OCI-M2 (cell line): ENCODE measurements around the gene EIF2S3.
"Not testable (repeated sequence)": the region's sequence is repeated elsewhere in the genome, so short reads cannot be mapped to it uniquely, and the experiment has no call there.

ENCODE experiments used
- DNase-seq: peaks from one replicate; lab custom pipeline; 2025; ENCODE audit not compliant: unreplicated experiment; lab: John Stamatoyannopoulos, UW

Gene EIF2S3

DNA sequence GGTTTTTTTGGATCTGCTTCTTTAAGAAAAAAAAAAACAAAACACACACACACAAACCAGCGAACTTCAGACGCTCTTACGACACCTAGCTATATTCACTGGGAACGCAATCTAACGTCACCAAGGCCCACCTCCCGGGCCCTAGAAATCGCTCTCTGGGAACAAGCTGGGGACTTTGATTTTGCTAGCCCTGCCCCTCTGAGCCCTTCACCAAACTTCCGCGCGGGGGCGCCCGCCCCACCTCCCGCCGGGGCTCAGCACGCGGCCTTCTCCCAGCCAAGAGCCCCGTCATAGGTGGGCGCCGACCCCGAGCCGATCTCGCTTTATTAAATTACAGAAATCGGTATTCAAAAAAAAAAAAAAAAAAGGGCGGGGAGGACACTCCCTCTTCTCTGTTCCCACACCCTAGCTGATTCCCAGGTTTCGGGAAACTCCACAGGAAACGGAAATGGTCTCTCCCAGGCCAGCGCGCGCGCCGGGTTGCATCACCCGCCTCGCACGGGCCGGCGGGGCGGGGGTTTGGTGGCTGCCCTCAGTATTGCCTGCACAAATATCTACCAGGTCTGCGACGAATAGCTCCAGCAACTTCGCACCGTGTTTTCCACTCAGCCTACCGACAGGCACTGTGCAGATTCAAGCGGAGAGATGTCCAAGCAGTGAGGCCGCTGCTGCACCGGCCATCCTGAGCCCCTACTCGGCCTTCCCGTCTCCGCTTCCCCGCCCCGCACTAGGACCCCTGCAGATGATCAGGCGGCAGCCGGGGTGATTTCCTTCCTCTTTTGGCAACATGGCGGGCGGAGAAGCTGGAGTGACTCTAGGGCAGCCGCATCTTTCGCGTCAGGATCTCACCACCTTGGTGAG lies at the start of gene EIF2S3:
EIF2S3 (plus strand) TSS at position 775 of the 861 bp plus-strand sequence; CDS start at position 788, 13 bp downstream.
- peak; percentile 82 for DNase-seq

DNA sequence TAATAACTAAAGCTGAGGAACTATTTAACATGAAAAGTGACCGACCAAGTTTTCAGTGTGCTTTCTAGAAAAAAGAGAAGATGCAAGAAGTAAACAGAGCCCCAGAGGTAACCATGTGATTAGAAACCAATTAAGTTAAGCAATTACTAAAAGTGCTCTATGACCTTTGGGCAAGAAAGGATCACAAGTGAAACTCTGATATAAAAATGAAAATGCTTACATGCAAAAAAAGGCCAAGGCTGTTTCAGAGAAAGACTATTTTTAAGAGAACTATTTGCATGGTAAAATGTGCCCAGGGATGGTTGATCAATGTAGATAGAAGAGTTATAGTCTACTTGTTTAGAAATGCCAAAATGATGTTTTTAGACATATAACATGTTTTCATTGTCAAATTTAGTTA lies 49.7 kb upstream of the EIF2S3 start:
- DNase-seq = no peak

DNA sequence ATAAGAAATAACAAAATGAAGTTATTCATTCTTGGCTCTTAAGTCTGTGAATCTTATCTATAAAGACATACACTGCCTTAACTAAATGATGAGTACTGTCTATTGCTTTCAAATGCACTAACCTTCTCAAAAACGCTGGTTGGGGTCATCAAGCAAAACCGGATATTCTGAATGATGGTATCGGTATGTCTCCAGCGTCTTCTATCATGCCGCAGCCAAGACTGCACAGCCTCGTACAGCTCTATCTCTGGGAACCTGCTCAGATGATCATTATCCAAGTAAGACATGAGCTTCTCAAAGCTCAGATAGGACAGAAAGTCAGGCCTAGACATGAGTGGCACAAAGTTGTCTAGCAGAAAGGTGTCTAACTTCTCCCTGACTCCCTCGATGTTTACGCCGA lies 48.9 kb upstream of the EIF2S3 start:
- no peak for DNase-seq

DNA sequence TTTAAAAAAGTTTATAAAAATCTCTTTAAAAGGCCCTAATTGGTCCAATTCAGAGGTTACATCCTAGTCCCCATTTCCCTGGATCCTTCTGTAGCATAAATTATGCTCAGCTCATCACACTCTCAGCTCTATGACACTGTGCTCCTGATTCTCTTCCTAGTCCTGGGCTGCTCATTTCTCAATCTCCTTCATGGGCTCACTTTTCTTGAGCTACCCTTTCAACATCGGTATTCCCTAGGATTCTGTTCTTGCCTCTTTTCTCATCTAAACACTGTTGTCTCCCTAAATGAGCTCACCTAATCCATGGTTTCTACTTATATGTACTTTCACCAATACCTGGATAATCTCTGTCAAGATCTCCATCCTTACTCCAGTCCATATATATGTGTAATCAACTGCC lies 42.5 kb upstream of the EIF2S3 start:
- no peak for DNase-seq

DNA sequence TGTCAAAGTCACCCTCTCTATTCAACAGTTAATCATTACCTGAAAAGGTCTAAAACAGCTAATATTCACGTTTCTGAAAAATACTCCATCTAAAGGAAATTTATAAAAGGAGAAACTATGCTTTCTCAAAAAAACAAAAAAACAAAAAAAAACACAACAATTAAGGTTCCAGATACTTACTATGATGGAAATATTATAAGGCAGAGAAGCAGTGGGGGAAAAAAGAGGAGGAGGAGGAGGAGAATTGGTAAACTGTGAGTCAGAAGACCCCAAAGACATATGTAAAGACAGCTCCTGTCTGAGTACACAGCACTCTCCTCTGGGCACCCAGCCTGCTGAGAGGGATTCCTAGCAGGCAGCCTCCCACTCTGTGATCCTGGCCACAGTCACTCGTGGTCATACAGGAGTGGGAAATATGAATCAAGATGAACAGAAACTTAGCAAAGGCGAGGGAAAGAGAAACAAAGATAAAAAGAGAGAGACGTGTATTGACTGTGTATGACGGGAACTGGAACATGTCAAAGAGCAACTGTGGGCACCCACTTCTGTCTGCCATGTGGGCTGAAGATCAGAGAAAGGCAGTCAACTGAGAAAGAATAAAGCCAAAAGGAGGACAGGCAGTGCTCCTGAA lies 40.3 kb upstream of the EIF2S3 start:
- no peak for DNase-seq

DNA sequence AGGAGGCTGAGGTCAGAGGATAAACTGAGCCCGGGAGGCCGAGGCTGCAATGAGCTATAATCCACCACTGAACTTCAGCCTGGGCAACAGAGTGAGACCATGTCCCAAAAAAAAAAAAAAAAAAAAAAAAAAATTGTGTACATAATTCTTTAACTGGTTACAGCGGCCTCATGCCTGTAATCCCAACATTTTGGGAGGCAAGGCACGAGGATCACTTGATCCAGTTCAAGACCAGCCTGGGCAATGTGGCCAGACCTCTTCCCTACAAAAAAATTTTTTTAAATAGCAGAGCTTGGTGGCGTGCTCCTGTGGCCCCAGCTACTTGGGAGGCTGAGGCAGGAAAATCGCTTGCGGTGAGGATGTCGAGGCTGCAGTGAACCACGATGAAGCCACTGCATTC lies 37.1 kb upstream of the EIF2S3 start:
- DNase-seq = no peak

DNA sequence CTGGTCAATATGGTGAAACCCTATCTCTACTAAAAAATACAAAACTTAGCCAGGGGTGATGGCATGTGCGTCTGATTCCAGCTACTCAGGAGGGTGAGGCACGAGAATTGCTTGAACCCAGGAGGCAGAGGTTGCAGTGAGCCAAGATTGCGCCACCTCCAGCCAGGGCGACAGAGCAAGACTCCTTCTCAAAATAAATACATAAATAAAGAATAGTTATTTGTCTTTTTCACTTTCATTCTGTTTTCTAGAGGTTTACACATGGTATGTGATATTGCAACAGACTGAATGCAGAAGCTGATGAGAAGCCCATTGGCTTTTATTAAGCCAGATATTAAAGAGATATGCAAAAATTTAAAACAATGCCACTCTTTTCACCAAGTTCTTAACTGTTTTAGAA lies 35.9 kb upstream of the EIF2S3 start:
- DNase-seq = no peak

DNA sequence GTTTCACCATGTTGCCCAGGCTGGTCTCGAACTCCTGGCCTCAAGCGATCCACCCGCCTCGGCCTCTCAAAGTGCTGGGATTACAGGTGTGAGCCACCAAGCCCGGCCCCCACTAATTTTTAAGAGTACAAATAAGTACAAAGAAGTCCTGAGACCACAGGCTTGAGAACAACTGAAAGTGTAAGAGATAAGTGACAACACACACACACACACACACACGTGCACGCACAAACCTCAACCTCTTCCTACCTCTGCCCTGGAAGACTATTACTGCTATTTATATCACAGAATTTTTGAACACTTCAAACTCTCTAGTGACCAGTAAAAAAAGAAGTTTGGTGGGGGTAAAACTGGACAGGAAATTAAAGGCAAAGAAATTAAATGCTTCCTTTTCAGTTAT lies 35.3 kb upstream of the EIF2S3 start:
- DNase-seq = no peak

DNA sequence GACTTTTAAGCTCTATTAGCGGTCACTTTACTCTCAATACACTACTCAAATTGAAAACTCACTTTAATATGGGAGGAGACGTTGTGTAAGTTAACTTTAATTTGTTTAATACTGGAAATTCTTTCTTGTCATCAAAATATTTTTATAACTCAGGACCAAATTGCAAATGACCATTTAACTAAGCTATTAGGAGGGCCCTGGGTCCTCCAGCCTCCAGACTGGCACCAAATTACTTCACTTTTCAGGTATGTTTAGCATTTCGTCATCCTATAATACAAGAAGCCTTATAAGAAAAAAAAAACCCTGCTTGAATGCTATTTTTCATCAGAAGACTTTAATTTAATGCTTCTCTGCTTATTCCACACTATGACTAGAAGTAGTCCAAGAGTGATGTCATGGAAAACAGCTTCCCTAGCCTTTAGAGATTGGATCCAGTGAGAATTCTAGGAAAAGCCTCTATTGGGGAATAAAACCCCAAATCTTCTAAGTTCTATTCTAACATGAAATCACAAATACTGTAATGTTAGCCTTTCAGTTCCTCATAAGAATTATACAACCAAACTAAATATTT lies 34.4 kb upstream of the EIF2S3 start:
- no peak for DNase-seq

DNA sequence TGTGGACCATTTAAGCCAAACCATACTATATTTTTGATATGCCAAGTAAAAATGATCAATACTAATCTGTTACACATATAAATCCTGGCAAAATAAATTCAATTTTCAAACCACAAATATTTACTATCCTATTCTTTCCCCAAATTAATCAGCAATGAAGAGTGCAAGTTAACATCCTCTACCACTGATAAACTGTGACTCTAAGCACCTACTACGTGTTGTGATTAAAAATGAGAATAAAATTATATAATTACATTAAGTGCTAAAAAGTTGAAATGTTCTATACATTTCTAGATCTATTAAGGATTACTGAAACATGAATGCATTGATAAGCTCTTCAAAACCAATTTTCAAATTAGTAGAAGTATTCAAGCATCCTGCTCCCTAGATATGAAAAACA lies 31.2 kb upstream of the EIF2S3 start:
- no peak for DNase-seq

DNA sequence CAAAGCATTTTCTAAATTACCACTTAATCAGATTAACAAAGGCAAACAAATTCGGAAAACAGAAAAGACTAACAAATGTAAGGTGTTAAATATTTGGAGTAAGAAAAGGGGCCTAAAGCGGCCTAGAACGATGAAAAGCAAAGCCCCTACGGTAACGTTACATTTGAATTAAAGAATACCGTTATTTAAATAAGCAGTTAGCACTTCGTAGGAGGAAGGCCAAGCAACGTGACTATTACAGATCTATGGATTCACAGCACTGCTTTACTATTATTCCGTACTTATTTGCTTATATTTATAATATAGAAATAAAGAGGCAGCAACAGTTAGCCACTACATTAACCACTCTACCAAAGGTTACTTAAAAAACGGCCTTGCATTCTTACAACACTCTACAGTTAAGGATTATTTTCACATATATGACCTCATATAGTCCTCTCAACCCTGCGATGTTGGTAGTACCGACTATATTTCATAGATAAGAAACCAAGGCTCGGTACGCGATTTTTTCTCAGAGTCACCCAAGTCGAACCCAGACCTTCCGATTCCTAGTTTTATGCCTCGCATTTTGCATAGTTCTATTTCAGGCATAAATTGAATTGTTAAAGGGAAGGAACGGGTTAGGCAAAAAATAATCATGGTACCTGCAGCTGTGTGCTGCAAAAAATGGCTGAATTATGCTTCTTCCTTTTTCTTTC lies 30.6 kb upstream of the EIF2S3 start:
- DNase-seq = no peak

DNA sequence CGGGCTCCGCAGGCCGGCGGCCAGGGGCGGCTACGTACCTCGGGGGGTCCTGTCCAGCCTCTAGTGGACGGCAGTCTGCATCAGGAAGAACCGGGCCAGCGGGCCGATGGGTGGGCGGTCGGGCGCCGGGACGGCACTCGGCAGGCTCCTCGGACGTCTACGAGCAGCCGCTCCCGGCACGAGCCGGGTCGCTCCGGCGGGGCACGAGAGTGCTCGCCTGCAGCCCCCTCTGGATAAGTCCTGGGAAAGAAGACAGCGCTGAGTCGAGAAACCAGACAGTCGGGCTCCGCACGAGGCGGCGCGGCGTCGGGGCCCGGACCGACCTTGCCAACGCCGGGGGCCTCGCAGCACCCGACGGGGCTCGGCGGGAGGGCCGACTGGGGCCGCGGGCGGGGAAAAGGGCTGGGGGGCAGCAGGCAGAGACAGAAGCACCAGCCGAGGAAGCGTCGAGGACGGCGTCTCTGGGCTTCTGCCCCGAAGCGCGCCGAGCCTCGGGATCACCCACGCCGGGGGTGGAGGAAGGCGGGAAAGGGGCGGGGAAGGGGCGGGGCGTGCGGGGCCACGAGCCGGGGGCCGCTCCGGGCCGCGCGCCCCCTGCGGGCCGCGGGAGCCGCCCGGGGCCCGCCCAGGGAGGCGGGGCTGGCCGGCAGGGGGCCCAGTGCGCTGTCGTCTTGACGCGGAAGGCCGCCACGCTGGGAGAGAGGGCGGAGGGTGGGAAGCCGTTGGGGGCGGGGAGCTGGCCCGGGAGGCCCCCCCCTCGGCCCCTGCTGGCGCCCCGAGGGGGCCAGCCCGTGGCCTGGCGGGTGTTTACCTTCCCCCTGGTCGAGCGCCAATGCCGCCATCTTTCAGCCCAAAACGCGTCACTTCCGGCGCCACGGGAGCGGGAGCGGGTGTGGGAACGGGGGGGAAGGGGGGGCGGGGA lies 29.7 kb upstream of the EIF2S3 start:
- peak; percentile 50 for DNase-seq

DNA sequence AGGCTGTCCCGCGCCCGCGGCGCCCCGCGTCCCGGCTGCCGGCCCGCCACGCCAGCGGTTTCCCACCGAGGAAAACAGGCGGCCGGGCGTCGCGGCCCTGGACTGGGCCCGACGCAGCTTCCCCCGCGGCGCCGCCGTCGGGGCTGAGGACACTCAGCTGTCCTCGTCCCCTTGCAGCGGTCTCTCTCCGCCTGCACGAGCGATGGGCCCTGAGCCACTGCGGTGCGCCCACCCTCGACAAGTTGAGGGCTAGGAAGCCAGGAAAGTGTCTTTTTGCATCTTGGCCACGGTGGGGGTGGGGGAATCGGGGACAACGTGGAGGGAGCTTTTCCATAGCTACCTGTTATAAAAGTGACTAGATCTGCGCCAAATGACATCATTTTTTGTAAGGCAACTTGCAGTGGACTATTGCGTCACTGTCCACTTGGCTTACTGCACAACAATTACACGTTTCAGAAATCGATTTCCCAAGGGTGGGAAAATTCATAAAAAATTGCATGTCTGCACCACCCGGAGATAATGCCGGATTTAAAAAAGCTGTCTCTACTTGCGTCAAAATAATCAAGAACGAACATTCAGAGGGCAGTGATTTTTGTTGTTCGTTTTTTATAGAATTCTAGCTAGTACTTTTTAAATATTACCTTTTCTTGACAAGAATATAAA lies 28.9 kb upstream of the EIF2S3 start:
- DNase-seq = no peak

DNA sequence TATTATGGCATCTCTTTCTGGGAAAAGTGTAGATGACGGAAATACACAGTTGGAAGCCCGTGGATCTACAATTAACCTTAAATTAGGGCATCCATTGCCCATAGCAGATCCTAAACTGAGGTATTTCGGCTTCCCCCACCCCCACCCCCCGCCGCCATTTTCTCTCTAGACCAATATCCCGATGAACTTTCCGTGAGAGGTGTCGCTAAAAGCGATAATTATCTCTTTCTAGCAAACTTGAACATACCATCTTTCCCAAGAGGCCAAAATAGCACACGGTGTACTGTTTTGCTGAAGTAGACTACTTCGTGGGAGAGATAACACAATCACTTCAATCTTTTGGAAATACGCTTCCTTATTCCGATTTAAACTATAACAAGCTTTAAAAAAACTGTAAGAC lies 28.3 kb upstream of the EIF2S3 start:
- no peak for DNase-seq

DNA sequence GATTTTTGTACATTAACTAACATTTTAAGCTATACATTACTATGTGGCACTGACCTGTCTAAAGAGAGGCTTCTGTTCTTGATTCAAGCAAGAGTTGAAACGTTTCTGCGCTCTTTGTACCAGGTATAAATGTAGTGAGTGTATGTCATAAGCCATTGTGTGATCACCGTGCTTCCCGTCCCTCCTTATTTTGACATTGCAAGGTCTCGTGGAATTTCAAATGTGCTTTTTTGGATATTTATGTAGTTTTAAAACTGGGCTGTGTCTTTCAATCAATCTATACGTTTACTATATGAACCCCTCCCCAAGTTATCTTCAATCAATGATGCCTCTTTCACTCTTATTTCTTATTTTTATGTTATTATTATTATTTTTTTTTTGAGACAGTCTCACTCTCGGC lies 27.7 kb upstream of the EIF2S3 start, which contains the start of gene KLHL15:
KLHL15 (minus strand) TSS at position 101 of the 400 bp plus-strand sequence. CDS start 20,493 bp downstream, outside the sequence.
- no peak for DNase-seq

DNA sequence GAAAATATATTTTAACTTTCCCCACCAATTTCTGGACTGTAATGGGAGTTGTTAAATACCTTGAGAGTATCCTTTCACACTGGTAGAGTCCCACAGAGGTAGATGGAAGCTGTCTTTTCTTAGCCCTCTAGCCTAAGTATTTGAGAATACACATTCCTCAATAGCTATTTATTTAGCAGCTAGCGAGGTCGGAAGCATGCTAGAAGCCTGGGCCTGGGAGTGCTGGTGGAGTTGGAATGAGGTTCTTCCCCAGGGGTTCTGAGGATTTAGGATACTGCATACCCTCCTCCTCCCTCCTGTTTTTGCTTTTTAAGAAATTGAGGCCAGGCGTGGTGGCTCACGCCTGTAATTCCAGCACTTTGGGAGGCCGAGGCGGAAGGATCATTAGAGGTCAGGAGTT lies 26.8 kb upstream of the EIF2S3 start:
- DNase-seq = no peak

DNA sequence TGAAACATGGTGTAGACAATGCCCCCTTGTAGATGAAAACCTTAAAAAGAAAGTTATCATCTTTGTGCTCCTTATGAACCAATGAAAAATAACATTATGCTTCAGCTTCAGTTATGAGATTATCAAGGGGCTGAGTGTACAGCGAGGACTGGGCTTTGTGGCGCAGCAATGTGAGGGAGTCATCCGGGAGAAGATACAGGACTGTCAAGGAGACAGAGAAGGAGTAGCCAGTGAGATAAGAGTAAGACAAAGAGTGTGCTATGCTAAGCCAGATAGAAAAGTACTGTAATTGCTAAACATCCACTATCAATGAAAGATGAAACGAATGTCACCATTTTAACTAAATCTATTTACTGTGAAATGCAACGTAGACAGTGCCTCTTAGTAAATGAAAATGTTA lies 24.2 kb upstream of the EIF2S3 start:
- DNase-seq = no peak

DNA sequence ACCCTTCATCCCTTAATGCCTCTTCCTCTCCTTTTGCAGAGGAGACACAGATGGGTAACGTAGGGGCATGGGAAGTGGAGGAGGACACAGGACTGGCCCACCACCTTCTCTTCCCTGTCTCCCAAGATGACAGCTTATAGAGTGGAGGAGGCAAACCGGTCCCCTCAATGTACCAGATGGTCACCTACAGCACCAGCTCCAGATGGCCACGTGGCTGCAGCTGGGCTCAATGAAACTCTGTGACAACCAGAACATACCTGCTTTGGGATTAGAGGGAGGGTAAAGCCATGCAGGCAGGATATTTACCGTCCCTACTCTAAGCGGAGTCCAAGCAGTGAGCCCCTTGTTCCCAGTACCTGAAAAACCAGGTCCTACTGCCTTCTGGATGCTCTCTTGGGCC lies 20.3 kb upstream of the EIF2S3 start:
- no peak for DNase-seq

DNA sequence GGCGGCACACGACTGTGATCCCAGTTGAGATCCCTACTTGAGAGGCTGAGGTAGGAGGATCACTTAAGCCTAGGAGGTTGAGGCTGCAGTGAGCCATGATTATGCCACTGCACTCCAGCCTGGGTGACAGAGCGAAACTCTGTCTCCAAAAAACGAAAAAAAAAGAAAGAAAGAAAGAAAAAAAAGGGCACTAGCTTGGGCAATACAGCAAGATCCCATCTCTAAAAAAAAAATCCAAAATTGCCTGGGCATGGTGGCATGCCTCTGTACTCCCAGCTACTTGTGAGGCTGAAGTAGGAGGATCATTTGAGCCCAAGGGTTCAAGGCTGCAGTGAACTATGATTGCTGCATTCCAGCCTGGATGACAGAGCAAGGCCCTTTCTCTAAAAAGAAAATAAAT lies 17.0 kb upstream of the EIF2S3 start:
- DNase-seq = no peak

DNA sequence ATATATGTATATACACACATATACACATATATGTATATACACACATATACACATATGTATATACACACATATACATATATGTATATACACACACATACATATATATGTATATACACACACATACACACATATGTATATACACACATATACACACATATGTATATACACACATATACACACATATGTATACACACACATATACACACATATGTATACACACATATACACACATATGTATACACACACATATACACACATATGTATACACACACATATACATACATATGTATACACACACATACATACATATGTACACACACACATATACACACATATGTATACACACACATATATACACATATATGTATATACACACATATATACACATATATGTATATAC lies 8.7 kb upstream of the EIF2S3 start:
- DNase-seq = not testable (repeated sequence)
